Liver (tissue), 9 donors: ENCODE measurements around the gene CNBP. TPM values are rescaled to one million over a fixed set of nuclear protein-coding genes. Genes with fewer than 3 reads are reported as not detected.
A peak's percentile ranks its signal among the peaks of the same experiment; 100 is the strongest.

Source experiments
- DNase-seq: peaks from one replicate; pipeline ENCODE4 v3.0.0-alpha.2; 2017; ENCODE audit warnings: low spot score
- H3K27ac ChIP-seq, 2 donors: one replicate each; pipeline ENCODE4 v1.7.0; 2013; ENCODE audit warnings: inconsistent platforms in 2 of 2, low read length in 2 of 2, control low read depth in 1 of 2, low read depth in 1 of 2, mild to moderate bottlenecking in 1 of 2
- H3K27me3 ChIP-seq, 4 donors: one replicate each; pipeline versions ENCODE4 v1.6.1 to v1.7.0; 2013; ENCODE audit warnings: low read length in 3 of 4, inconsistent platforms in 1 of 4, mild to moderate bottlenecking in 1 of 4, moderate library complexity in 1 of 4; ENCODE audit not compliant: control insufficient read depth in 4 of 4, insufficient read depth in 4 of 4
- H3K36me3 ChIP-seq, 4 donors: one replicate each; pipeline versions ENCODE4 v1.6.1 to v1.7.0; 2013; ENCODE audit warnings: low read length in 3 of 4, mild to moderate bottlenecking in 3 of 4, low read depth in 1 of 4, moderate library complexity in 1 of 4; ENCODE audit not compliant: control insufficient read depth in 4 of 4, insufficient read depth in 3 of 4
- H3K4me1 ChIP-seq, 4 donors: one replicate each; pipeline versions ENCODE4 v1.6.1 to v1.7.0; 2013; ENCODE audit warnings: low read length in 3 of 4, mild to moderate bottlenecking in 3 of 4, moderate library complexity in 1 of 4; ENCODE audit not compliant: control insufficient read depth in 4 of 4, insufficient read depth in 4 of 4
- H3K4me3 ChIP-seq, 3 donors: one replicate each; pipeline versions ENCODE4 v1.6.1 to v1.7.0; 2013; ENCODE audit warnings: low read length in 3 of 3, control low read depth in 1 of 3, low read depth in 1 of 3, mild to moderate bottlenecking in 1 of 3
- H3K9ac ChIP-seq, 2 donors: one replicate each; pipeline ENCODE4 v1.7.0; 2013; ENCODE audit warnings: low read length in 2 of 2, mild to moderate bottlenecking in 2 of 2, moderate library complexity in 2 of 2, control low read depth in 1 of 2, low read depth in 1 of 2
- H3K9me3 ChIP-seq, 4 donors: one replicate each; pipeline versions ENCODE4 v1.6.1 to v1.7.0; 2013; ENCODE audit warnings: low read length in 3 of 4; ENCODE audit not compliant: control insufficient read depth in 4 of 4
- EGR1 ChIP-seq, 2 donors: IDR thresholded peaks; 2 replicates each; pipeline ENCODE4 v1.6.1; 2016 to 2018; ENCODE audit warnings: antibody characterized with exemption in 2 of 2, low read depth in 2 of 2
- GABPA ChIP-seq, 2 donors: IDR thresholded peaks in 1 of 2; conservative IDR thresholded peaks in 1 of 2; 2 replicates each; pipeline ENCODE4 v1.6.1; 2016; ENCODE audit warnings: antibody characterized with exemption in 2 of 2, mild to moderate bottlenecking in 1 of 2, moderate library complexity in 1 of 2
- HNF4A ChIP-seq, 2 donors: conservative IDR thresholded peaks; 2 replicates each; pipeline ENCODE4 v1.6.1; 2016; ENCODE audit warnings: antibody characterized with exemption in 2 of 2, mild to moderate bottlenecking in 2 of 2
- HNF4G ChIP-seq: IDR thresholded peaks from 2 replicates; pipeline ENCODE4 v1.6.1; 2016; ENCODE audit warnings: antibody characterized with exemption
- JUND ChIP-seq, 2 donors: IDR thresholded peaks; 2 replicates each; pipeline ENCODE4 v1.6.1; 2016; ENCODE audit warnings: antibody characterized with exemption in 2 of 2
- RAD21 ChIP-seq, 2 donors: IDR thresholded peaks; 2 replicates each; pipeline ENCODE4 v1.6.1; 2016; ENCODE audit warnings: antibody characterized with exemption in 2 of 2, mild to moderate bottlenecking in 2 of 2
- REST ChIP-seq: IDR thresholded peaks from 2 replicates; pipeline ENCODE4 v1.6.1; 2016; ENCODE audit warnings: antibody characterized with exemption, mild to moderate bottlenecking
- RXRA ChIP-seq, 2 donors: IDR thresholded peaks; 2 replicates each; pipeline ENCODE4 v1.6.1; 2017 to 2018; ENCODE audit warnings: antibody characterized with exemption in 2 of 2, mild to moderate bottlenecking in 1 of 2
- SP1 ChIP-seq: IDR thresholded peaks from 2 replicates; pipeline ENCODE4 v1.6.1; 2018; ENCODE audit warnings: antibody characterized with exemption, mild to moderate bottlenecking
- YY1 ChIP-seq: IDR thresholded peaks from 2 replicates; pipeline ENCODE4 v1.6.1; 2016; ENCODE audit warnings: antibody characterized with exemption, mild to moderate bottlenecking
- WGBS: extraction: QIAGEN DNeasy Blood & Tissue Kit; methylation state at CpG from one replicate; pipeline ENCODE4 v1.1.7; 2013; 5-methylcytosine and 5-hydroxymethylcytosine counted together
- polyA plus RNA-seq, 2 donors: library from polyadenylated mRNA; stranded (reverse) in 1 of 2; unstranded in 1 of 2; fragments of 200-250 nt in 1 of 2; fragments of >200 nt in 1 of 2; fragmentation: Nextera tagmentation in 1 of 2; extraction: Ambion mirVana in 1 of 2; gene quantifications; one replicate each; pipeline versions ENCODE4 v1.2.1 to v1.2.3, GENCODE V29; 2013 to 2015
- total RNA-seq, 2 donors: library from RNA; depleted of rRNA; stranded (reverse); fragments of >200 nt; gene quantifications; one replicate each; pipeline ENCODE4 v1.2.3, GENCODE V29; 2014
- TF ChIP-seq, protein P1 (sequence below): IDR thresholded peaks from 2 replicates; pipeline ENCODE4 v1.6.1; 2016; ENCODE audit warnings: antibody characterized with exemption
- donor health status: healthy.
- donor health status: healthy.
- donor health status: healthy.
- donor health status: healthy.
- donor health status: healthy.

Gene CNBP
- total and polyA plus RNA-seq, 4 donors, result 162 to 291 (median 214) TPM

GRCh38 chr3:129126726-129127280 is 56.9 kb downstream of the CNBP start:
- Histone ChIP-seq H3K4me1 (peaks cover 13 to 32% (median 26%) of the 10 kb centered on the region in 4 donors), H3K4me3 (no peak overlapping the region), H3K9ac (no peak overlapping the region), H3K27ac (no peak overlapping the region), H3K9me3 (no peaks in the 10 kb centered on the region), H3K36me3 (peaks cover 14 to 42% (median 23%) of the 10 kb centered on the region in 4 donors), H3K27me3 (no peaks in the 10 kb centered on the region)
- WGBS, result 91% methylated on average over 9 of the region's 9 CpGs
- TF ChIP-seq, protein P1, sequence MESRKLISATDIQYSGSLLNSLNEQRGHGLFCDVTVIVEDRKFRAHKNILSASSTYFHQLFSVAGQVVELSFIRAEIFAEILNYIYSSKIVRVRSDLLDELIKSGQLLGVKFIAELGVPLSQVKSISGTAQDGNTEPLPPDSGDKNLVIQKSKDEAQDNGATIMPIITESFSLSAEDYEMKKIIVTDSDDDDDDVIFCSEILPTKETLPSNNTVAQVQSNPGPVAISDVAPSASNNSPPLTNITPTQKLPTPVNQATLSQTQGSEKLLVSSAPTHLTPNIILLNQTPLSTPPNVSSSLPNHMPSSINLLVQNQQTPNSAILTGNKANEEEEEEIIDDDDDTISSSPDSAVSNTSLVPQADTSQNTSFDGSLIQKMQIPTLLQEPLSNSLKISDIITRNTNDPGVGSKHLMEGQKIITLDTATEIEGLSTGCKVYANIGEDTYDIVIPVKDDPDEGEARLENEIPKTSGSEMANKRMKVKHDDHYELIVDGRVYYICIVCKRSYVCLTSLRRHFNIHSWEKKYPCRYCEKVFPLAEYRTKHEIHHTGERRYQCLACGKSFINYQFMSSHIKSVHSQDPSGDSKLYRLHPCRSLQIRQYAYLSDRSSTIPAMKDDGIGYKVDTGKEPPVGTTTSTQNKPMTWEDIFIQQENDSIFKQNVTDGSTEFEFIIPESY, result no peak
- TF ChIP-seq RXRA (IDR thresholded peaks at IDR 0.05), result no peak
- no peak for TF ChIP-seq EGR1 (IDR thresholded peaks at IDR 0.05; ENCODE audit: low read depth in 2 of 2)
- DNase-seq, result no peak

DNA sequence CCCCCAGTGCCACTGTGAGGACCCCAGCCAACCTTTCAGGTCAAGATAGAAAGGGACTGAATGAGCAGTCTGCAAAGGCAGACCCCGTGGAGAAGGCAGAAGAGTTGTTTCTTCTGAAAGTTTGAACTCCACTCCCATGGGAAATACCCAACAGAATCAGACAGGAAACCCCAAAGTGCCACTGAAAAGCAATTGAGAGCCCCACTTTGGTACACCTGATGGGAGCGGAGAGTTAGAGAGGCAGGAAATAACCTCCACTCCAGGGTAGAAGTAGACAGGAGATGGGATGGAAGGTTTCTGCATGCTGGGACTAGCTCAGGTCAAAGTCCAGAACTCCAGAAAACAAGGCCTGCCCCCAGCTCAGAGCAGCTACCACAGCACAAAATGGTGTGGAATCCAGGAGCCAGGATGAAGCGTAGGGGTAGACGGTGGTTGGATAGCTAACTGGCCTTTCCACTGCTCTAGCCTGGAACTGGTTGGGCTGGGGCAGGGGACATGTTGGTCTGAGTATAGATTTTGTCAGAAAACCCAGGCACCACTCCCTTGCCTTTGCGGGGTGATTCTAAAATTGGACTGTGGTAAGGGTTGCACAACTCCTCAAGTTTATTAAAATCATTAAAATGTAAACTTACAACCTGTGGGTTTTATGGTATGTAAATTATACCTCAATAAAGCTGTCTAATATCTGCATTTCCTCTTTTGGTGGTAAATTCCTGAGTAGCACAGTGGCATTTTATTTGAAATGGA is 60.2 kb downstream of the CNBP start:
- WGBS, result 44% methylated on average over 5 of the region's 5 CpGs
- Histone ChIP-seq H3K27ac (peak overlapping the region; percentile 91 to 93), H3K4me1 (peaks cover 13 to 31% (median 24%) of the 10 kb centered on the region in 4 donors), H3K9me3 (no peaks in the 10 kb centered on the region), H3K36me3 (peaks cover under 1 to 13% (median 6%) of the 10 kb centered on the region in 4 donors), H3K4me3 (no peak overlapping the region), H3K9ac (no peak overlapping the region), H3K27me3 (no peaks in the 10 kb centered on the region)
- no peak for DNase-seq
- TF ChIP-seq JUND (IDR thresholded peaks at IDR 0.05), result no peak
- peak; percentile 41 to 63 for TF ChIP-seq RXRA (IDR thresholded peaks at IDR 0.05)
- no peak for TF ChIP-seq EGR1 (IDR thresholded peaks at IDR 0.05; ENCODE audit: low read depth in 2 of 2)
- peak in 1 of 2 donors; percentile 38 for TF ChIP-seq GABPA (IDR thresholded peaks at IDR 0.05 in 1 of 2, conservative IDR thresholded peaks at IDR 0.05 in 1 of 2)
- peak; percentile 76 for TF ChIP-seq YY1
- no peak for TF ChIP-seq REST
- TF ChIP-seq HNF4G, result peak; percentile 81
- peak in 1 of 2 donors; percentile 28 for TF ChIP-seq RAD21 (IDR thresholded peaks at IDR 0.05)
- peak; percentile 95 for TF ChIP-seq SP1
- TF ChIP-seq HNF4A (conservative IDR thresholded peaks at IDR 0.05), result peak; percentile 92 to 94
